Suprapubic skin (tissue), 4 donors: ENCODE data around the gene TRUB1. TPM values are rescaled to one million over a fixed set of nuclear protein-coding genes. Genes with fewer than 3 reads are reported as not detected.
"Not testable (repeated sequence)": the region's sequence is repeated elsewhere in the genome, so short reads cannot be mapped to it uniquely, and the experiment has no call there.

Experiments used
- DNase-seq, 2 donors: peaks; one replicate each; pipeline ENCODE4 v3.0.0-alpha.2; 2019; ENCODE audit warnings: low spot score in 2 of 2
- H3K27ac ChIP-seq: fragments of 200-600 bp; sonication (generic); one replicate; pipeline ENCODE4 v1.5.1; 2019
- H3K27me3 ChIP-seq: fragments of 200-600 bp; sonication (generic); one replicate; pipeline ENCODE4 v1.5.1; 2019
- H3K36me3 ChIP-seq: fragments of 200-600 bp; sonication (generic); one replicate; pipeline ENCODE4 v1.5.1; 2019
- H3K4me1 ChIP-seq: fragments of 200-600 bp; sonication (generic); one replicate; pipeline ENCODE4 v1.5.1; 2019
- H3K4me3 ChIP-seq: fragments of 200-600 bp; sonication (generic); one replicate; pipeline ENCODE4 v1.5.1; 2019; ENCODE audit warnings: mild to moderate bottlenecking
- H3K9me3 ChIP-seq: fragments of 200-600 bp; sonication (generic); one replicate; pipeline ENCODE4 v1.5.1; 2019
- CTCF ChIP-seq, 2 donors: fragments of 200-600 bp in 1 of 2; fragments of 450-650 bp in 1 of 2; sonication (generic) in 1 of 2; IDR thresholded peaks; one replicate each; pipeline ENCODE4 v1.5.1; 2016 to 2019; ENCODE audit warnings: antibody characterized with exemption in 2 of 2, mild to moderate bottlenecking in 1 of 2, moderate library complexity in 1 of 2
- EP300 ChIP-seq: sonication (generic); formaldehyde crosslinking; IDR thresholded peaks from one replicate; pipeline ENCODE4 v1.6.1; 2017; ENCODE audit warnings: antibody characterized with exemption
- POLR2A ChIP-seq, 2 donors: fragments of 450-650 bp; IDR thresholded peaks; one replicate each; pipeline ENCODE4 v1.6.1; 2017; ENCODE audit warnings: antibody characterized with exemption in 2 of 2, mild to moderate bottlenecking in 2 of 2, moderate library complexity in 2 of 2
- POLR2AphosphoS5 ChIP-seq, 3 donors: sonication (generic); formaldehyde crosslinking; IDR thresholded peaks; one replicate each; pipeline ENCODE4 v1.6.1; 2017; ENCODE audit warnings: antibody characterized with exemption in 3 of 3
- WGBS: methylation state at CpG from one replicate; pipeline ENCODE4 v1.1.5; 2018; 5-methylcytosine and 5-hydroxymethylcytosine counted together
- total RNA-seq, 4 donors: library from RNA; depleted of rRNA; stranded (reverse); fragments of >200 nt; gene quantifications; one replicate each; pipeline ENCODE4 v1.1.0, GENCODE V29; 2016

The TRUB1 gene
- total RNA-seq = 10 to 100 TPM; 11.6 to 28.6 (median 15.0) TPM

DNA sequence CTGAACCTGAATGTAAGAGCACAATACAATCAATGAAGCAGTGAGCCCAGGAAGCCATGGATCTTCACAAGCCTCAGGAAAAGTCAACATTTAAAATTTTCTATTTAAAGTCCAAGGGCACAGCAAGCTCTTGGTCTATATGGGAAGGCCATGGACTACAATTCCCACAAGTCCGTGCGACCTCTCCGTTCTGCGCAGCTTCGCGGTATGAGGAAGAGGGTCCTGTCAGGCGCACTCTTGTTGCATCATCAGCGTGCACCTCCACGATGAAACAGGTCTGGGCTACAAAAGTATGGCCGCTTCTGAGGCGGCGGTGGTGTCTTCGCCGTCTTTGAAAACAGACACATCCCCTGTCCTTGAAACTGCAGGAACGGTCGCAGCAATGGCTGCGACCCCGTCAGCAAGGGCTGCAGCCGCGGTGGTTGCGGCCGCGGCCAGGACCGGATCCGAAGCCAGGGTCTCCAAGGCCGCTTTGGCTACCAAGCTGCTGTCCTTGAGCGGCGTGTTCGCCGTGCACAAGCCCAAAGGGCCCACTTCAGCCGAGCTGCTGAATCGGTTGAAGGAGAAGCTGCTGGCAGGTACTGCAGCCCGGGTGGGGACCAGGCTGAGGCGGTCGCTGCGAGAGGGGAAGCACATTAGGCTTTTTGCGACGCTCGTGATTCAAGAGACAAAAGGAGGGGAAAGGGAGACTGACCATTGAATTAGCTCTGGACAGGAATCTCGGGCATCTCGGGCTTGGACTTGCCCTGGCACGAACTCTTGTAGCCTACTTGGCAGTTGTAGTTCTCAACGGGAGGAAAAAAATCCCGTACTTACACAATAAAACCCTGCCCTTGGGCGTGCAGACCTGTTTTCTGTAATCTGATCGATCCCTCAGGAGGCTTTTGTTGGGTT, at the start of gene TRUB1:
Gene TRUB1 (plus strand): TSS at position 234 of the 894 bp plus-strand sequence. CDS start 59 bp downstream, at position 293.
- DNase-seq = peak; percentile 91 to 93
- H3K4me1 ChIP-seq = peaks cover 23% of the 10 kb centered on the region
- TF ChIP-seq POLR2AphosphoS5 (IDR thresholded peaks at IDR 0.05) = peak; percentile 27 to 53 (median 51)
- no peak for TF ChIP-seq CTCF (IDR thresholded peaks at IDR 0.05)
- no peaks in the 10 kb centered on the region for H3K27me3 ChIP-seq
- H3K27ac ChIP-seq = peak within 1 kb of the TSS; percentile 94
- WGBS = under 1% methylated on average over 36 of the region's 46 CpGs
- H3K4me3 ChIP-seq = peak within 1 kb of the TSS; percentile 91
- H3K36me3 ChIP-seq = peaks cover 8% of the 10 kb centered on the region
- H3K9me3 ChIP-seq = no peaks in the 10 kb centered on the region

- no peak for TF ChIP-seq POLR2A (IDR thresholded peaks at IDR 0.05)
- TF ChIP-seq CTCF (IDR thresholded peaks at IDR 0.05) = no peak
- TF ChIP-seq POLR2AphosphoS5 (IDR thresholded peaks at IDR 0.05) = no peak
- TF ChIP-seq EP300 = no peak
- no peak for DNase-seq
- no peaks in the 10 kb centered on the region for H3K36me3 ChIP-seq
- H3K27ac ChIP-seq = no peak overlapping the region
- H3K9me3 ChIP-seq = no peaks in the 10 kb centered on the region
- no peaks in the 10 kb centered on the region for H3K4me1 ChIP-seq
- H3K27me3 ChIP-seq = no peaks in the 10 kb centered on the region
- WGBS = 83% methylated on average over 5 of the region's 5 CpGs
- no peak overlapping the region for H3K4me3 ChIP-seq
Measured at GRCh38 chr10:114893251-114893650, 44.7 kb upstream of the TRUB1 start.

GRCh38 chr10:114894911-114895310, 43.1 kb upstream of the TRUB1 start:
- Histone ChIP-seq H3K27ac (no peak overlapping the region), H3K4me3 (no peak overlapping the region), H3K27me3 (no peaks in the 10 kb centered on the region), H3K9me3 (no peaks in the 10 kb centered on the region), H3K36me3 (no peaks in the 10 kb centered on the region), H3K4me1 (no peaks in the 10 kb centered on the region)
- no peak for TF ChIP-seq CTCF (IDR thresholded peaks at IDR 0.05)
- TF ChIP-seq EP300 = no peak
- TF ChIP-seq POLR2AphosphoS5 (IDR thresholded peaks at IDR 0.05) = no peak
- no peak for TF ChIP-seq POLR2A (IDR thresholded peaks at IDR 0.05)
- DNase-seq = no peak

DNA sequence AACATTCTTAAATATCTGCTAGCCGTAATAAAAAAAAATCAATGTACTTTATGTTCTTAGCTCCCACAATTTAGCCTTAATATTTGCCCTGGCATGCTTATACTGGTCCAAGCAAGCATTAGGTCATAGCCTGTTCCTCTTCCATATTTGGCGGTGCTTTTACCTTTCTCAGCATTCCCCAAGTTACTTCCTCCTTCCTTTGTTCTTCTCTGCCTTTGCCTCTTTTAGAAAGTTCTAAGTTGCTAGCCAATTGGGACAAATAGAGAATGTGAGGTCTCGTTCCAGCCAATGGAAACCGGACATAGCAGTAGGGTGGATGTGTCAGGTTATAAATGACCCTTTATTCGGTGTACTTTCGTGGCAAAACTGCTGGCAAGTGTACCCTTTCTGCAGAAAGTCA, 41.0 kb upstream of the TRUB1 start:
- H3K27me3 ChIP-seq, H3K36me3 ChIP-seq, DNase-seq, H3K4me1 ChIP-seq, H3K27ac ChIP-seq, H3K9me3 ChIP-seq, H3K4me3 ChIP-seq: not testable (repeated sequence)
- WGBS = 74% methylated on average over 6 of the region's 6 CpGs

DNA sequence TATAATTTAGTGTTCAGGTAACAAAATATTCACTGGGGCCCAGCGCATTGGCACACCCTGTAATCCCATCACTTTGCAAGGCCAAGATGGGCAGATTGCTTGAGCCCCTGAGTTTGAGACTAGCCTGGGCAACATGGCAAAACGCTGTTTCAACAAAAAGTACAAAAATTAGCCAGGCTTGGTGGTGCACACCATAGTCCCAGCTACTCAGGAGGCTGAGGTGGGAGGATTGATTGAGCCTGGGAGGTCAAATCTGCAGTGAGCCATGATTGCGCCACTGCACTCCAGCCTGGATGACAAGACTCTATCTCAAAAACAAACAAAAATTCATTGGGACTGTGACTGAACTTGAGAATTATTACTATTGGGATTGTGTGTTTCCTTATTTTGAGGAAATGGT, 40.4 kb upstream of the TRUB1 start:
- no peaks in the 10 kb centered on the region for H3K36me3 ChIP-seq
- H3K4me1 ChIP-seq = no peaks in the 10 kb centered on the region
- H3K9me3 ChIP-seq = no peaks in the 10 kb centered on the region
- no peak overlapping the region for H3K27ac ChIP-seq
- DNase-seq = no peak
- TF ChIP-seq CTCF (IDR thresholded peaks at IDR 0.05) (no peak), POLR2A (IDR thresholded peaks at IDR 0.05) (no peak), EP300 (no peak), POLR2AphosphoS5 (IDR thresholded peaks at IDR 0.05) (no peak)
- H3K27me3 ChIP-seq = no peaks in the 10 kb centered on the region
- 93% methylated on average over 3 of the region's 3 CpGs for WGBS
- no peak overlapping the region for H3K4me3 ChIP-seq
